NOMO-1 (cell line): ENCODE measurements around the gene CTU2.

Source experiments
- DNase-seq, 2 experiments: peaks; one replicate each; lab custom pipeline; 2025; ENCODE audit not compliant: unreplicated experiment in 2 of 2; lab: John Stamatoyannopoulos, UW

The CTU2 gene

DNA sequence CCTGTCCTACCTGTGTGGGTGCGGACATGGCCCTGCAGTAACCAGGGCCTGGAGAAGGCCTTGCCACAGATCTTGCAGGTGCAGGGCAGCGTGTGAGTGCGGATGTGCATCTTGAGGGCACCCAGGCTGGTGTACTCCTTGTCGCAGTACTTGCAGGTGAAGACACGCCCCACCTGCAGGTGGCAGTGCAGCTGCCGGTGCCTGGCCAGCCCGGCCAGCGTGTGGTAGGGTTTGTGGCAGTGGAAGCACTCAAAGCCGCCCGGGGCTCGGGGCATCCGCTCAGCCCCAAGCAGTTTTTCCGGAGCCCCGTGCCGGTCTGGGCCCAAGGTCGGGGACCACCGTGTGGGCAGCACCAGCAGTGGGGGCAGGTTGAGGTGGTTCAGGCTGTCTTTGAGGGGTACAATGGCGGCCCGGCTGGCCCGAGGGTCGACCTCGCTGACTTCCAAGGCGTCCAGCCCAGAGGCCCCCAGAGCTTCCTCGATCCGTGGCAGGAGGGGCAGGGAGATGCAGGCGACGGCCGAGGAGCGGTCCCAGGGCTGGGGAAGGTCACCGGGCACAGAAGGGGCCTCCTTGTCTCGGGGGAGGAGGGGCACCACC, 25.1 kb upstream of the CTU2 start:
- DNase-seq: peak; percentile 15 to 44

DNA sequence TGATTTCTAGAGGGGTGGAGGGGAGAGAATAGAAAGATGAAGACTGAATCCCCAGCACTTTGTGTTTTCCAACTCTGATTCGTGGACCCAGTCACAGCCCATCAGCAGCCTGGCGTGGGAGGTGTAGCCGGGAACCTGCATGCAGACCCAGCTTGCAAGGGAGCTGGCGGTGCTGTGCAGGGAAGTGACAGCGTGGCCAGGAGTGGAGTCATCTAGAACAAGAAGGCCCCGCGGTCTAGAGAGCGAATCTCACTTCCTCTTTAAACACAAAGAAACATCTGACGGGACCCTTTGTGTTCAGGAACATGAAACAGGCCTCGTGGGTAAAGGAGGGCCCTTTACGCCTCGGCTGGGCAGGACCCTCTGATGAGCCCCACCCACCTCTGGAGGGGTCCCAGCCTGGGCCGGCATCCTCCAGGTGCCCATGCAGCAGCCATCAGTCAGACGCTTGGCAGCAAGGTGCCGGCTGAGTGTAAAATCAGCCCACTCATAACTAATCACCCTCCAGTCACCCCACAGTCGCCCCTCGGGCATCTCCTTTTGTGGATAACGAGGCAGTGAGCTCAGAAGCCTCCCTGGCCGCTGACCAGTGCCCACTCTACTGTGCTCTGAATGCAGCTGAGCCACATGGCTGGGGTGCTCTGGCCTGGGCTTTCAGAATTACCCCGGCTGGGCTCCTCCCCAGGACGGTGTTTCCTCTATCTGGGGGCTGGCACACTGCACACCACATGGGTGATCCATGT, 24.4 kb upstream of the CTU2 start:
- DNase-seq: peak; percentile 76 to 98

DNA sequence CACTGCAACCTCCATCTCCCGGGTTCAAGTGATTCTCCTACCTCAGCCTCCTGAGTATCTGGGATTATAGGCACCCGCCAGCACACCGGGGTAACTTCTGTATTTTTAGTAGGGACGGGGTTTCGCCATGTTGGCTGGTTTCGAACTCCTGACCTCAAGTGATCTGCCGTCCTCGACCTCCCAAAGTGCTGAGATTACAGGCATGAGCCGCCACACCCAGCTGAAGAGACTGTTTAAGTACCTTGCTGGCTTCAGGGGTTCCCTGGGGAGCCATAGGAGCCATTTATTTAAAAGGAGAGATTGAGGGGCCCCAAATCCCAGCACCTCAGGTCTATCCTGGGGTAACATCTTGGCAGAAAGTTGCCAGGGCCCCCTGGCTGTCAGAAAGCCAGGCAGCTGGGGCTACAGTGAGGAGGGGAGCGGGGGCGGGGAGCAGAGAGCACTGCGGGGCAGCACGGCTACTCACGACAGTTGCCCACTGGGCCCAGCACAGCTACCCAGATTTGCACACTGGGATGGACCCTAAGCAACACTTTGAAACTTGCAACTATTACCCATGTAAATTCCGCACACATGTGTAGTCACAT, 21.6 kb upstream of the CTU2 start:
- no peak for DNase-seq

DNA sequence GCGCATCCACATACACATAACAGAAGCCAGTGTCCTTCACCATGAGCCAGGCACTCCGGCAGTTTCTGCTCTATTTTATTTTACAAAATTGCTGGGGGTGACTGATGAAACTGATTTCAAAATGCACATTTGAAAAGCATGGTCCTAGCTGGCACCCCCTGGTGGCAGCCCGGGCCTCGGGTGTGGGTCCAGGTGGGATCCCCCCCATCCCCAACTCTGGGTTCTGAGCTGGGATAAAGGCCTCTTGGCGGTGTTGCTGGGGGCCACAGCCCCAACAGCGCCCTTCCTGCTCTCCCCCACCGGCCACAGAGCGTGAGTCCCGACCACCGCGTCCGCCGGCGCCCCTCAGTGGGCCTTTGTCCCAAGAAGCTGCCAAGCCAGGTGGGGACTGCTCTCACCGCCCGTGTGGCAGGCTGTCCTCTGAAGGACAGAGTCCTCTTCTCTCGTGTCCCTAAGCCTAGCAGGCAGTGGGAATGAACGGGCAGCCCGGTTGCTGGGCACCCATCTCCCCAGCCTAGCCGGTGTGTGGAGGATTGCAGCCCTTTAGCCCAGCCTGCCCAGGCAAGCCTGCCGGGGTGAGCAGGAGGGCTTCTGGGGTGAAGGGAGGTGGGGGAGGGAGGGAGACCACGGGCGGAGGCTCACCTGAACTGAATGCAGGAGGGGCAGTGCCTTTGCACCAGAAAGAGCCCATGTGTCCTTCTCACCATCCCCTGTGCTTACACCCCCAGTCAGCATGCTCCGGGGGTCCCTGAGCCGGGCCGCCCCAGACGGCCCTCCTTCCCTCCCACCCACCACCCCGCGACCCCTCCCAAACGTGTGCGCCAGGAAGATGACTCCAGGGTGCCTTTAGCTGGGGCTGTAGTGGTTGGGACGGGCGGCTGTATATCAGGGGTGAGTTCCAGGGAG, 20.9 kb upstream of the CTU2 start:
- peak; percentile 78 to 80 for DNase-seq

DNA sequence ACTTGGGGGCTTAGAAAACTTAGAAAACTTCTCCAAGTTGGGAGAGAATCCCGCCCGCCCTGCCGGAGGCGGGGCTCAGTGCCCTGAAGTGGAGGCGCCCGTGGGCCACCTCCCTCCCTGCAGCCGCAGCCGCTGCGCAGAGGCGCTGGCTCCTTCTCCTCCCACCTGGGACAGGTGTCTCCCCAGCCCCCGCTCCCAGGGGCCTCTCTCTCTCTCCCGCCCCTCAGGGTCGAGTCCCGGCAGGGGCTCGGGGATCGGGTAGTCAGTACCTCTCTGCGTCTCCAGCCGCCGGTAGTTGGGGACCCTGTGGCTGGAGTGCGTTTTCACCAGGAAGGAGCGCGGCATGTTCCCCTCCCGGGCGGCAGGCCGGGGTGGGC, 20.3 kb upstream of the CTU2 start:
- DNase-seq: peak; percentile 20 to 51

DNA sequence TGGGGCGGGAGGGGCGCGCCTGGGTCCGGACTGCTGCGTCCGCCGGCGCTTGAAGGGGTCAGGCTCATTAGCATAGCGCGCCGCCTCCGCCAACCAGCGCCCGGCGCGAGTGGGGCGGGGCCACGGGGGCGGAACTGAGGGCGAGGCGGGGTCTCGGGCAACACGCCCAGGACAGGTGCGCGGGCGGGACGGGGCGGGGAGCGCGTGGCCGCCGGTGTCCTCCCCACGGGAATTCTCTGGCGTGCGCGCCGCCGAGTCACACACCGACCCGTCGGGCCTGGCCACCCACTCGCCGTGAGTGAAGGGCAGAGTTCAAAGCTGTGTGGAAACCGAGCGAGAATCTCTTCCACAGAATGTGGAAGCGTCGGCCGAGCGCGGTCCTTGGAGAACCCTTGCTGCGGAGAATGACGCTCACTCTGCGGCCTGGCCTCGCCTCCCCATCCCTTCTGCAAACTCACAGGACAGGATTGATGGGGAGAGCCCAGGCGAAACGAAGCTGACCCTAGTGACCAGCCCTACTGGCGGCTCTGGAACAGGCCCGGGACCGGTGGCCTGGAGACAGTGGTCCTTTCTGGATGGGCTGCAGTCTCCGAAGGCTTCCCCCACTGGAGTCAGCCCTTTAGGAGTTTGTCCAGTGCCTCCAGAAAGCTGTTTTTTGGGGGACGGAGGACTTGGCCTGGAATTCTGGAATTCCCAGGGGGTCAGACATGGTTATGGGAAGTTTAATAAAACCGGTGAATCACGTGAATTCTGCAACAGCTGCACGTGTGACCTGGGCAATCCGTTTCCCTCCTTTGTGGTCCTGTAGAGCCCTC, 19.7 kb upstream of the CTU2 start, which contains the start of gene SNAI3:
SNAI3 (minus strand) TSS at position 69 of the 815 bp plus-strand sequence. CDS start 101 bp downstream, outside the sequence.
- peak; percentile 74 to 88 for DNase-seq

DNA sequence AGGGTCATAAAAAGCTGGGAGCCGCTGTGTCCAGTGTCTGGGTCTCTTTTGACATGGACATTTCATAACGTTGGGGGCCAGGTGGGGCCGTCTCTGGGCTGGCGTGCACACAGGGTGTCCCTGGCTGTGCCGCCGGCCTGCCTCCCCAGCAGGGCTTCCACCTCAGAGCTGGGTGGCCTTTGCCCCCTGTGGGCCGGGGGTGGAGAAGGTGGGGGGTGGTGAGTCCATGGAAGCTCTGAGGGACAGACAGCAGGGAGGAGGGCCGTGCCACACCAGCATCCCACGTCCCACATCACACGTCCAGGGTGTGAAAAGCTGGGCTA, 19.1 kb upstream of the CTU2 start:
- DNase-seq: no peak

DNA sequence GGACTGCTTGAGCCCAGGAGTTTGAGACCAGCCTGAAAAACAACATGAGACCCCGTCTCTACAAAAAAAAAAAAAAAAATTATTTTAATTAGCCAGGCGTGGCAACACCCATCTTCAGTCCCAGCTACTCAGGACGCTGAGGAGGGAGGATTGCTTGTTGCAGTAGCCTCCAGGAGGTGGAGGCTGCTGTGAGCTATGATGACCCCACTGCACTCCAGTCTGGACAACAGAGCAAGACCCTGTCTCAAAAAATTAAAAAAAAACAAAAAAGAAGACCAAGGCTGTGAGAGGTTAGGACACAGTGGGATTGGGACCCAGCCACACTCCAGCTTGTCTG, 18.7 kb upstream of the CTU2 start:
- DNase-seq: no peak

DNA sequence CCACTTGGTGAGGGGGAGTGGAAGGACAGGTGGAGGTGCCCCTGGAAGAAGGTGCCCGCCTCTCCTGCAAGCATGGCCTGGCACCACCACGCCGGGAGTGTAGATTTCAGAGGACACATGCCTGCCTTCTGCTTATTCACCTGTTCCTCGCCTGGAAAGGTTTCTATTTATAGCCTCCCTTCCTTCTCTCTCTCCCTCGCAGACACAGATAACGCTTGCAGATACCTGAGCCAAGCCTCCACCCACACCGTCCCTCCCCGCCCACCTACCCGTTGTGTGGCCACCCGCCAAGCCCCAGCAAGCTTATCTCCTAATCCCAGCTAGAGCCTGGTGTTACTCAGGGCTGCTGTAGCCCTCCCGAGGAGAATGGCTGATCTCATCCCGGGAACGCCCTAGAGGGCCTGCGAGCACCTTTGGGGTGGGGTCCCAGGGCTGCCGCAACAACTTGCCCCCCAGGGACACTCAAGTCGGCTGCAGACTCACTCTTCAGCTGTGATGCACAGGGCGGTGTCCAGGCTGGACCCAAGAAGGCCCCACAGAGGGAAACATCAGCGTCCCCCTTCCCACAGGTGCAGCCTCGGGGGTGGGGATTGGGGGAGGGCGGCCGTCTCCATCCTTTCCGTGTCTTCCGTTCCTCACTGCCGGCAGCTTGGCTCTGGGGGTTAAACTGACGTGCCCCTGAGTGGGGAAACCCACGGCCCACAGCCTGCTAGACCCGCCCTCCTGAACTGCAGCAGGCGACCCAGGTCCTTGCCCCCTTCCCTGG, 18.1 kb upstream of the CTU2 start:
- DNase-seq: no peak

DNA sequence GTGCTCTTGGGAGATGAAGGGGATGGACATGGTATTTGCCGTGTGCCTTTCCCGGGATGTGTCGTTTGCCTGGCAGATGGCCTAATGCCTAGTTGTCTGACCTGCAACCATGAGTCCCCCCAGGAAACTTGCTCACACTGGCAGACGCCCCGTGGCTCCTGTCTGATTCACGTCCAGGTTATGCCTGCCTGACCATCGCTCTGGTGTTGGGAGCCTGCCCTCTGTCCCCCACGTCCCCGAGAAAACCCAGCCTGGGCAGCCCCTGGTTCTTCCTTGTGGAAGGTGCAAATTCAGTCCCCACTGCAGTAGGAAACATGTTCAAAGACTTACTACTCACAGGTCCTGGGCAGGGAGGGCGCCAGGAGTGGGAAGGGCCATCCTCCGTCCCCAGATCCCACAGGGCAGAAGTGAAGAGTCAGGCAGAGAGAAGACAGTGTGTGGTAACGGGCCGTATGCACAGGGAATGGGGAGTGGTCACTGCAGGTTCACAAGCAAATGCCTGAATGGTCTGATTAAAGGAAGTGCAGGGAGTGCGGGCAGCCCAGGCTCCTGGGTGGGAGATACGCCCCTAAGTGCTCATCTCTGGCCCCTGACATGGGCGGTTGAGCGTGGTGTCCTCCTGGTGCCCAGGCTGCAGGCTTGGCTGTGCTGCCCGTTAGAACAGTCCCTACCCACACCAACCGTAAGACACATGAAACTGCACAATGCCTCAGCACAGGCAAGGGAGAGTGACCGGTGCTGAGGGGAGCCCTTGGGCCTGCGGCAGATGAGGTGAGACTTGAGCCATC, 15.8 kb upstream of the CTU2 start:
- no peak for DNase-seq

DNA sequence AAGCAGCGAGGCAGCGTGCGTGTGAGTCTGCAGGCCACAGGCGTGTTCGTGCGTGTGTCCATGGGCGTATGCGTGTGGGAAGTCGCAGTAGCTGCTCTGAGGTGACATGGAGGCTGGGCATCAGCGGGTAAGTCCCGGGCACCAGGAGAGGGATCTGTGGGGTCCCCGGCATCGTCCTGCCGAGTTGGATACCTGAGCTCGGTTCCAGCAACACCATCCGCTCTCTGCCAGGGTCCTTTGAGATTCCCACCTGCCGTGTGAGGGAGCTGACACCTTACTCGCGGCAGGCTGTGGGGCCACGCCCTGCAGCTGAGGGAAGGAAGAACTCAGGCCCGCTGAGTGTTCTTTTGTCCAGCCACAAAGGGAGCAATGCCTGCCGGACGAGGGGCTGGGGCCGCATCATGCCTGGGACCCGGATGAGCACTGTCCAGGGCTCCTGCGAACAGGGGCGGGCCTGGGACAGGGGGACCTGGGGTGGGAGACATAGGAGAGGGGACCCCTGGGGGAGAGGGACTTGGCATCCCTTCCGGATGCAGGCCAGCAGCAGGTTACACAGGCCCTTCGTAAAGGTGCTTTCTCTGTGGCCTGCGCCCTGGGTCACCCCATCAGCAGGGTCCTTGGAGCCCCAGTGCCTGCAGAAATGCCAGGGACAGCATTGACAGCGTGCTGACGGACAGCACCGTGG, 15.0 kb upstream of the CTU2 start:
- DNase-seq: no peak

DNA sequence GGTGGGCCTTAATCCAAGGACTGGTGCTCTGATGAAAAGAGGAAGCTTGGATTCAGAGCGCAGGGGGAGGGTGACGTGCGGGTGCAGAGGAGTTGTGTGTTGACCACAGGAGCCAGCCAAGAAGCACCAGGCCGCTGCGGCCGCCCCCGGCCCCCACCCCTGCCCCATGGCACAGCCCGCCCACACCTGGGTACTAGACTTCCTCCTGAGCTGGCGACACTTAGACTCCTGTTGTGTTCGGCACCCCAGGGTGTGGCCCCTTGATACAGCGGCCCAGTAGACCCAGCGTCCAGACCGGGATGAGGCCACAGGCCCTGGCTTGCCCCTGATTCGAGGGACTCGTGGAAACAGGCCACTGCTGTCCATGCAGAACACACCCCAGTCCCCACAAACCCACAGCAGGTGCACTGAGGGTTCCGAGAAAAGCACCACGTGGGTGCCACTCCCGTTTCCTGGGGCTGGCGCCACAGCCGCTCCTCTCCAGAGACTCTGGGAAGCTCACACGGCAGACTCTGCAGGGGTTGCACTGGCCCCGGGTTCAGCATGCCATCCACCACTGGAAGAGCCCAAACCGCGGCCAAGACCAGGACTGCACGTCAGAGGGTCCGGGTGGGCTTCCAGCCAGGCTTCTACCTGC, 14.3 kb upstream of the CTU2 start:
- DNase-seq: peak; percentile 79 to 83

DNA sequence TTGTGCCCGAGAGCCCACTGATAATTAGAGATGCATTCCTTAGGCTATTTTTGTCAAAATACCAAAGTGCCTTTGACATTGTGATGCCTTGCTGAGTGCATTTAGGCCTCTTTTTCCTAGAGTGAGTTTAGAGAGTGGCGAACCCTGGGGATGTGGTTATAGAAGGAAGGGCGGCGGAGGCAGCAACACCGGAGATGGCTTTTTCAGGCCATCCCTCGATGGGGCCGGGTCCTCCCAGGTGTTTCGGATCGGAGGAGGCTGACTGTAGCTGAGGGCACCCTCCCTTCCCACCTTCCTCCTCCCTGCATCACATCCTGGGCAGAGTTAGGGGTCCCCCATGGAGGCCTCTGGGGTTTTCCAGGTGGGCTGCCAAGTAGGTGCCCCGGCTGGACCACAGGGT, 13.4 kb upstream of the CTU2 start:
- no peak for DNase-seq

DNA sequence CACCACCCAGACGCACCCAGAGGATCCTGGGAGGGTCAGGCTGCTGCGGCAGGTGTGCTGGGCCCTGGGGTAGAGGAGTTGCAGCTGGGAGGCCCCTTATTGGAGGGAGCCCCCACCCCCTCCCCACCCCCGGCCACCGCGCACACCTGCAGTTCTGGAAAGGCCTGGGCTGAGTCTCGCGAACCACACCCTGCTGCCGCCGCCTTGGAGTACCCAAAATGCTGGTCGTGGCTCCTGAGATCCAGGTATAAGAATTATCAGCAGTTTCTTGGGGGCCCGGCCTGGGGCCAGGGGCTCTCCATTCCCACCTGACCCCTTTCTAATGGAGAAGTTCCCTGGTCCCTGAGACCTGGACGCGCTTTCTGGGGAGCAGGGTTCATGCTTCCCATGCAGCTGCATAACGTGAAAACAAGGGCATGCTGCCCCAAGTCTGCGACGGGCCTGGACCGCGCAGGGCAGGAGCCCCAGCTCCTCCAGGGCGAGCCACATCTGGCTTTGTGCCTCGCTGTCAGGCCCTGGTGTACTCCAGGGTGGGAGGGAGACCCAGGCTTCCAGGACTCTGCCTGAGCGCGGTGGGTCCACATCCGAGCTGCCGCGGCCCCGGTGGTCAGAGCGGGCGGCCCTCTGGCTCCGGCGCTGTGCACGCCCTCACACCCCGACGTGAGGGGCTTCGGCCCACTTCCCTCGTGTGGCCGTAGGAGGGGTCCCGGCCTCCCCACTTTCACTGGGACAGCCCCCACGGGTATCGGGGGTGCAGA, 12.7 kb upstream of the CTU2 start:
- DNase-seq: no peak

DNA sequence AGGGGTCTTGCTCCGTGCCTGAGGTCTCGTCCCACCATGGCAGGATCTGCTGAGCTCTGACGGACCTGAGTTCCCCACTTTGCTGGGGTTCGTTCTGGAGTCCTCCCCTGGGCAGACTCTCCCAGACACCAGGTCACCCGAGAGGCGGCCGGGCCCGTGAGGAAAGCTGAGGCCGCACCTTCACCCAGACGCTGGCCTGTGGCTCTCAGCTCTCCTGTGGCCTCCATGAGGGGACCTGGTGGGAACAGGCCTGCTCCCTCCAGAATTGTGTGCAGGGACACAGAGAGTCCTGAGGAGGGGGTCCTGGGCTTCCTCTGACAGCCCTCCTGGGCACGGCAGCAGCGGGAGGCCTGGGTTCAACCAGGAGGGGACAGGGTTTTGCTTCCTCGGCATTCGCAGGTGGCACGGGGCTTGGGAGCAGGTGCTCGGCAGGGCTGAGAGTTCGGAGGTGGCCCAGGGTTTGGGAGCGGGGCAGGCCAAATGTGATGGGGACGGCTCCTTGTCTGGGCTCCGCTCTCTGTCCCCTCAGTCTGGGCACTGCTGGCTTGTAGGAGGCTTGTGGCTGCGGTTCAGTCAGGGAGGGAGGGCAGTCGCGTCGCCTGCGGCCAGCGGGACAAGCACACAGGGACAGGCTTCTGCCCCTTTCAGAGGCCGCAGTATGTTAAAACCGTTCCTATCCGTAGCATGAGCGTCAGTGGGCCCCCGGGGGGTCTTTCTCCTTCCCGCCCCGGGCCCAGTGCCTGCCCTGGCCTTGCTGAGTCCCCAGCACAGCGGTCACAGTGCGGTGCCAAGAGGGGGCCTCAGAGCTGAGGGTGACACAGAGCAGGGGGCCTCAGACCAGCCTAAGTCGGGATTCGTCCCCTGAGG, 11.8 kb upstream of the CTU2 start:
- no peak for DNase-seq

DNA sequence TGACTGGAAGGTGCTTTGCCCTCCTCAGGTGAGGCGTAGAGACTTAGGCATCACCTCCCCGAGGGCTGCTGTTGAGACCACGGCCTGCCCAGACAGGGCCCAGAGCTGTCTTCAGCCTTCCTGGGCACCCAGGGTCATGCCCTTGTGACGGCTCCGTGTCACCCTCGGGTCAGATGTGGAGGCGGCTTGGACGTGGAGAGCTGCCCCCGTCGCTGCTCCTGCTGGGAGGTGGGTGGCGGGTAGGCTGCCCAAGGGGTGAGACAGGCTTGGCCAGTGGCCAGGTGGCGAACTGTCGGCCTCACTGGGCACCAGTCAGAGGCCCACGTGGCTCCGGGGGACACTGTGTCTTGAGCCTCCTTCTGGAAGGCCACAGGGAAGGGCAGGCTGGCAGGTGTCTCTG, 11.1 kb upstream of the CTU2 start:
- no peak for DNase-seq
